SK-N-MC (cell line): ENCODE results near the gene ECSIT.
"Not testable (repeated sequence)": the region's sequence is repeated elsewhere in the genome, so short reads cannot be mapped to it uniquely, and the experiment has no call there.

ENCODE experiments used
- DNase-seq: peaks from one replicate; pipeline ENCODE4 v3.0.0-alpha.2; 2011; ENCODE audit warnings: low read depth, low spot score
- H3K27ac ChIP-seq: fragments of 200-600 bp; sonication (generic); 2 replicates; pipeline ENCODE4 v1.5.1; 2016; ENCODE audit warnings: mixed run types
- H3K36me3 ChIP-seq: fragments of 200-600 bp; sonication (generic); 2 replicates; pipeline ENCODE4 v1.6.1; 2017; ENCODE audit warnings: antibody characterized with exemption, low read length, mixed read lengths; ENCODE audit not compliant: insufficient read depth
- H3K4me3 ChIP-seq: fragments of 200-600 bp; sonication (generic); 2 replicates; pipeline ENCODE4 v1.5.1; 2016
- H3K9ac ChIP-seq: fragments of 200-600 bp; sonication (generic); 2 replicates; pipeline ENCODE4 v1.8.0; 2017; ENCODE audit warnings: mixed run types, mixed read lengths; ENCODE audit not compliant: insufficient read length
- H3K9me3 ChIP-seq: fragments of 200-600 bp; sonication (generic); 2 replicates; pipeline ENCODE4 v1.6.1; 2017; ENCODE audit warnings: low read depth, mild to moderate bottlenecking, antibody characterized with exemption, low read length, moderate library complexity, mixed read lengths
- EZH2 ChIP-seq: fragments of 200-600 bp; sonication (generic); IDR thresholded peaks from one replicate; pipeline ENCODE4 v1.6.1; 2017; ENCODE audit warnings: antibody characterized with exemption
- FOXP2 ChIP-seq: optimal IDR thresholded peaks from 2 replicates; pipeline ENCODE3; 2011; ENCODE audit warnings: mild to moderate bottlenecking, moderate library complexity; ENCODE audit not compliant: insufficient read depth; ENCODE audit errors: extremely low read length, control extremely low read depth
- POLR2AphosphoS5 ChIP-seq: IDR thresholded peaks from 2 replicates; pipeline ENCODE4 v1.6.1; 2012; ENCODE audit warnings: mild to moderate bottlenecking, low read depth, low read length, borderline replicate concordance

ECSIT gene

DNA sequence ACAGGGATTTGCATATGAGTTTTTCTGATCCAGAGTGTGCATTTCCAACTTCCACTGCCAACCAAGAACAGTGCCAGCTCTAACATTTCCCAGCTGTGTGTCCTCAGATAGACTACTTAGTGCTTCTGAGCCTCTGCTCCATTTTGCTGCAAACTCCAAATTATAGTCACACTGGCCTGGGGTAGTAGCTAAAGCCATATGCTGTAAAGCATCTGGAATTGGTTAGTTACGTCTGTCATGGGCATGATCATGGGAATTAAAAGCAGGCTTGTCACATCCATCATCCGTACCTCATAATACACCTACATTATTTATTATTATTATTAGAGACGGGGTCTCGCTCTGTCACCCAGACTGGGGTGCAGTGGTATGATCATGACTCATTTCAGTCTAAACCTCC lies 55.2 kb downstream of the ECSIT start:
- Histone ChIP-seq H3K9ac (no peak overlapping the region), H3K36me3 (no peaks in the 10 kb centered on the region)

GRCh38 chr19:11468266-11468845 lies 60.6 kb downstream of the ECSIT start:
- DNase-seq, H3K27ac ChIP-seq, H3K36me3 ChIP-seq, H3K9ac ChIP-seq, H3K4me3 ChIP-seq, H3K9me3 ChIP-seq: not testable (repeated sequence)

More for the DNA sequence above, 55.2 kb downstream of the ECSIT start:
- TF ChIP-seq FOXP2 (no peak), EZH2 (no peak), POLR2AphosphoS5 (no peak)
- no peak for DNase-seq
- H3K9me3 ChIP-seq, result no peaks in the 10 kb centered on the region
- H3K4me3 ChIP-seq, result no peak overlapping the region
- H3K27ac ChIP-seq, result no peak overlapping the region

GRCh38 chr19:11465600-11465999 lies 63.3 kb downstream of the ECSIT start:
- no peak for DNase-seq
- Histone ChIP-seq H3K36me3 (no peaks in the 10 kb centered on the region), H3K27ac (no peak overlapping the region), H3K9ac (no peak overlapping the region), H3K9me3 (no peaks in the 10 kb centered on the region), H3K4me3 (no peak overlapping the region)
- no peak for TF ChIP-seq FOXP2
- no peak for TF ChIP-seq EZH2
- no peak for TF ChIP-seq POLR2AphosphoS5

GRCh38 chr19:11464333-11465265 lies 64.3 kb downstream of the ECSIT start:
- no peaks in the 10 kb centered on the region for H3K36me3 ChIP-seq
- no peaks in the 10 kb centered on the region for H3K9me3 ChIP-seq
- no peak overlapping the region for H3K4me3 ChIP-seq
- no peak overlapping the region for H3K27ac ChIP-seq
- no peak for DNase-seq
- no peak overlapping the region for H3K9ac ChIP-seq
- TF ChIP-seq EZH2, result no peak
- TF ChIP-seq FOXP2, result no peak
- no peak for TF ChIP-seq POLR2AphosphoS5

GRCh38 chr19:11463391-11463790 lies 65.5 kb downstream of the ECSIT start:
- no peak overlapping the region for H3K9ac ChIP-seq
- no peaks in the 10 kb centered on the region for H3K9me3 ChIP-seq
- no peak for DNase-seq
- no peak overlapping the region for H3K27ac ChIP-seq
- no peaks in the 10 kb centered on the region for H3K36me3 ChIP-seq
- no peak overlapping the region for H3K4me3 ChIP-seq
- TF ChIP-seq POLR2AphosphoS5 (no peak), FOXP2 (no peak), EZH2 (no peak)

GRCh38 chr19:11461453-11461852 lies 67.5 kb downstream of the ECSIT start:
- Histone ChIP-seq H3K4me3 (no peak overlapping the region), H3K36me3 (no peaks in the 10 kb centered on the region), H3K9ac (no peak overlapping the region), H3K27ac (no peak overlapping the region), H3K9me3 (no peaks in the 10 kb centered on the region)
- TF ChIP-seq EZH2 (no peak), FOXP2 (no peak), POLR2AphosphoS5 (no peak)
- no peak for DNase-seq

- TF ChIP-seq POLR2AphosphoS5 (no peak), EZH2 (no peak), FOXP2 (no peak)
- H3K36me3 ChIP-seq, result no peaks in the 10 kb centered on the region
- H3K9ac ChIP-seq, result no peak overlapping the region
- no peaks in the 10 kb centered on the region for H3K9me3 ChIP-seq
- no peak overlapping the region for H3K27ac ChIP-seq
- DNase-seq, result no peak
- H3K4me3 ChIP-seq, result no peak overlapping the region
Observed at GRCh38 chr19:11460207-11460606, 68.7 kb downstream of the ECSIT start.

GRCh38 chr19:11458912-11459311 lies 70.0 kb downstream of the ECSIT start:
- not testable (repeated sequence) for H3K36me3 ChIP-seq, H3K4me3 ChIP-seq, H3K9me3 ChIP-seq, DNase-seq, H3K27ac ChIP-seq, H3K9ac ChIP-seq
